GM12878 (cell line): ENCODE measurements around the gene PPM1G. TPM values are rescaled to one million over a fixed set of nuclear protein-coding genes. Genes with fewer than 3 reads are reported as not detected.

ENCODE experiments used
- polyA plus RNA-seq, 11 experiments: library from polyadenylated mRNA; depleted of rRNA in 4 of 11; unstranded in 6 of 11; stranded (reverse) in 5 of 11; fragments of >200 nt; fragmentation: Nextera tagmentation in 4 of 11; fragmentation: Illumina TruSeq in 1 of 11; extraction: Ambion mirVana in 4 of 11; extraction: Trizol in 1 of 11; gene quantifications; 1 replicate in 1 of 11; 2 replicates in 10 of 11; pipeline versions ENCODE4 v1.2.1 to v1.2.3, GENCODE V29; 2011 to 2016; ENCODE audit warnings: inconsistent platforms in 2 of 11, missing spikeins in 2 of 11, low read depth in 1 of 11
- total RNA-seq, 4 experiments: library from RNA; depleted of rRNA in 3 of 4; stranded (reverse); fragments of >200 nt in 3 of 4; fragmentation: Illumina TruSeq in 1 of 4; extraction: Trizol in 1 of 4; gene quantifications; 2 replicates each; pipeline versions ENCODE4 v1.2.1 to v1.2.3, GENCODE V29; 2013 to 2021

The PPM1G gene
- total and polyA plus RNA-seq, 10 of the 15 experiments (the other 5 are each of a cell fraction or from before 2014, with no cell fraction given), result 68.8 to 171 (median 121) TPM

Other genes starting within 250 kb of the PPM1G start
Only the 7 nearest of the 20 such genes appear.
- gene GTF3C2, start 52.8 kb downstream of the PPM1G start, total RNA-seq (2014; rRNA removed), result 75.7 and 79.5 TPM in 2 replicates
- 62.4 and 65.4 TPM in 2 replicates for gene GTF3C2, start 52.8 kb downstream of the PPM1G start, total RNA-seq (2014; rRNA removed; fragmentation: Illumina TruSeq; extraction: Trizol)
- 91.7 and 95.2 TPM in 2 replicates for gene GTF3C2, start 52.8 kb downstream of the PPM1G start, total RNA-seq (2021)
- gene GTF3C2, start 52.8 kb downstream of the PPM1G start, polyA plus RNA-seq (2011; rRNA removed), result 86.0 and 105 TPM in 2 replicates
- gene GTF3C2, start 52.8 kb downstream of the PPM1G start, polyA plus RNA-seq (2014; fragmentation: Illumina TruSeq; extraction: Trizol), result 80.9 and 85.8 TPM in 2 replicates
- 10 to 100 TPM; 45.9 to 59.0 TPM for gene GTF3C2, start 52.8 kb downstream of the PPM1G start, polyA plus RNA-seq (2014; fragmentation: Nextera tagmentation; extraction: Ambion mirVana)
- gene GTF3C2, start 52.8 kb downstream of the PPM1G start, polyA plus RNA-seq (2014; rRNA removed), result 64.3 and 69.3 TPM in 2 replicates
- gene GTF3C2, start 52.8 kb downstream of the PPM1G start, polyA plus RNA-seq (2016; fragmentation: Nextera tagmentation; extraction: Ambion mirVana), result 10 to 100 TPM; 84.9 to 98.7 TPM
- gene EIF2B4, start 39.3 kb downstream of the PPM1G start, total RNA-seq (2014; rRNA removed), result 23.3 and 24.4 TPM in 2 replicates
- 16.5 and 17.0 TPM in 2 replicates for gene EIF2B4, start 39.3 kb downstream of the PPM1G start, total RNA-seq (2014; rRNA removed; fragmentation: Illumina TruSeq; extraction: Trizol)
- gene EIF2B4, start 39.3 kb downstream of the PPM1G start, total RNA-seq (2021), result 27.6 and 28.4 TPM in 2 replicates
- 20.9 and 30.4 TPM in 2 replicates for gene EIF2B4, start 39.3 kb downstream of the PPM1G start, polyA plus RNA-seq (2011; rRNA removed)
- 16.0 and 27.2 TPM in 2 replicates for gene EIF2B4, start 39.3 kb downstream of the PPM1G start, polyA plus RNA-seq (2014; fragmentation: Illumina TruSeq; extraction: Trizol)
- 10 to 100 TPM; 13.4 to 27.8 TPM for gene EIF2B4, start 39.3 kb downstream of the PPM1G start, polyA plus RNA-seq (2014; fragmentation: Nextera tagmentation; extraction: Ambion mirVana)
- gene EIF2B4, start 39.3 kb downstream of the PPM1G start, polyA plus RNA-seq (2014; rRNA removed), result 23.0 and 30.9 TPM in 2 replicates
- 10 to 100 TPM; 53.4 to 53.9 TPM for gene EIF2B4, start 39.3 kb downstream of the PPM1G start, polyA plus RNA-seq (2016; fragmentation: Nextera tagmentation; extraction: Ambion mirVana)
- 113 and 114 TPM in 2 replicates for gene SNX17, start 39.0 kb downstream of the PPM1G start, total RNA-seq (2014; rRNA removed)
- 56.0 and 58.4 TPM in 2 replicates for gene SNX17, start 39.0 kb downstream of the PPM1G start, total RNA-seq (2014; rRNA removed; fragmentation: Illumina TruSeq; extraction: Trizol)
- gene SNX17, start 39.0 kb downstream of the PPM1G start, total RNA-seq (2021), result 101 and 107 TPM in 2 replicates
- gene SNX17, start 39.0 kb downstream of the PPM1G start, polyA plus RNA-seq (2011; rRNA removed), result 61.5 and 72.9 TPM in 2 replicates
- gene SNX17, start 39.0 kb downstream of the PPM1G start, polyA plus RNA-seq (2014; fragmentation: Illumina TruSeq; extraction: Trizol), result 52.5 and 62.1 TPM in 2 replicates
- gene SNX17, start 39.0 kb downstream of the PPM1G start, polyA plus RNA-seq (2014; fragmentation: Nextera tagmentation; extraction: Ambion mirVana), result 10 to 100 TPM in 1 of 2 experiments, 1 to 10 TPM in 1; 6.5 to 18.9 TPM
- 95.9 and 96.3 TPM in 2 replicates for gene SNX17, start 39.0 kb downstream of the PPM1G start, polyA plus RNA-seq (2014; rRNA removed)
- gene SNX17, start 39.0 kb downstream of the PPM1G start, polyA plus RNA-seq (2016; fragmentation: Nextera tagmentation; extraction: Ambion mirVana), result 100 to 1,000 TPM; 114 to 116 TPM
- 8.3 and 9.3 TPM in 2 replicates for gene ZNF513, start 28.9 kb downstream of the PPM1G start, total RNA-seq (2014; rRNA removed)
- gene ZNF513, start 28.9 kb downstream of the PPM1G start, total RNA-seq (2014; rRNA removed; fragmentation: Illumina TruSeq; extraction: Trizol), result 6.4 and 7.8 TPM in 2 replicates
- gene ZNF513, start 28.9 kb downstream of the PPM1G start, total RNA-seq (2021), result 12.6 and 13.3 TPM in 2 replicates
- 3.8 and 6.8 TPM in 2 replicates for gene ZNF513, start 28.9 kb downstream of the PPM1G start, polyA plus RNA-seq (2011; rRNA removed)
- 1.3 and 4.3 TPM in 2 replicates for gene ZNF513, start 28.9 kb downstream of the PPM1G start, polyA plus RNA-seq (2014; fragmentation: Illumina TruSeq; extraction: Trizol)
- gene ZNF513, start 28.9 kb downstream of the PPM1G start, polyA plus RNA-seq (2014; fragmentation: Nextera tagmentation; extraction: Ambion mirVana), result under 1 TPM; 0.06 to 0.18 TPM
- 16.4 and 17.0 TPM in 2 replicates for gene ZNF513, start 28.9 kb downstream of the PPM1G start, polyA plus RNA-seq (2014; rRNA removed)
- gene ZNF513, start 28.9 kb downstream of the PPM1G start, polyA plus RNA-seq (2016; fragmentation: Nextera tagmentation; extraction: Ambion mirVana), result 1 to 10 TPM; 3.5 TPM
- 35.0 and 40.4 TPM in 2 replicates for gene NRBP1, start 19.0 kb upstream of the PPM1G start, total RNA-seq (2014; rRNA removed)
- gene NRBP1, start 19.0 kb upstream of the PPM1G start, total RNA-seq (2014; rRNA removed; fragmentation: Illumina TruSeq; extraction: Trizol), result 53.3 and 53.4 TPM in 2 replicates
- gene NRBP1, start 19.0 kb upstream of the PPM1G start, total RNA-seq (2021), result 58.4 and 60.3 TPM in 2 replicates
- 116 and 136 TPM in 2 replicates for gene NRBP1, start 19.0 kb upstream of the PPM1G start, polyA plus RNA-seq (2011; rRNA removed)
- gene NRBP1, start 19.0 kb upstream of the PPM1G start, polyA plus RNA-seq (2014; fragmentation: Illumina TruSeq; extraction: Trizol), result 67.1 and 75.7 TPM in 2 replicates
- gene NRBP1, start 19.0 kb upstream of the PPM1G start, polyA plus RNA-seq (2014; fragmentation: Nextera tagmentation; extraction: Ambion mirVana), result 1 to 10 TPM; 5.7 to 8.6 TPM
- gene NRBP1, start 19.0 kb upstream of the PPM1G start, polyA plus RNA-seq (2014; rRNA removed), result 70.8 and 73.8 TPM in 2 replicates
- 10 to 100 TPM; 87.7 to 99.7 TPM for gene NRBP1, start 19.0 kb upstream of the PPM1G start, polyA plus RNA-seq (2016; fragmentation: Nextera tagmentation; extraction: Ambion mirVana)
- gene KRTCAP3, start 32.8 kb upstream of the PPM1G start, total RNA-seq (2014; rRNA removed), result 0.33 and 1.1 TPM in 2 replicates
- gene KRTCAP3, start 32.8 kb upstream of the PPM1G start, total RNA-seq (2014; rRNA removed; fragmentation: Illumina TruSeq; extraction: Trizol), result 1.4 TPM in 1 of 2 replicates, not detected in the other
- 2.2 and 2.7 TPM in 2 replicates for gene KRTCAP3, start 32.8 kb upstream of the PPM1G start, total RNA-seq (2021)
- gene KRTCAP3, start 32.8 kb upstream of the PPM1G start, polyA plus RNA-seq (2011; rRNA removed), result 1.3 and 1.5 TPM in 2 replicates
- gene KRTCAP3, start 32.8 kb upstream of the PPM1G start, polyA plus RNA-seq (2014; fragmentation: Illumina TruSeq; extraction: Trizol), result 0.26 TPM in 1 of 2 replicates, not detected in the other
- under 1 TPM; 0.64 to 0.72 TPM for gene KRTCAP3, start 32.8 kb upstream of the PPM1G start, polyA plus RNA-seq (2014; fragmentation: Nextera tagmentation; extraction: Ambion mirVana)
- gene KRTCAP3, start 32.8 kb upstream of the PPM1G start, polyA plus RNA-seq (2014; rRNA removed), result 1.9 and 2.2 TPM in 2 replicates
- gene KRTCAP3, start 32.8 kb upstream of the PPM1G start, polyA plus RNA-seq (2016; fragmentation: Nextera tagmentation; extraction: Ambion mirVana), result under 1 TPM; 0.48 to 0.82 TPM
- 7.9 and 9.5 TPM in 2 replicates for gene IFT172, start 80.2 kb upstream of the PPM1G start, total RNA-seq (2014; rRNA removed)
- 4.7 and 4.8 TPM in 2 replicates for gene IFT172, start 80.2 kb upstream of the PPM1G start, total RNA-seq (2014; rRNA removed; fragmentation: Illumina TruSeq; extraction: Trizol)
- 8.6 and 8.8 TPM in 2 replicates for gene IFT172, start 80.2 kb upstream of the PPM1G start, total RNA-seq (2021)
- gene IFT172, start 80.2 kb upstream of the PPM1G start, polyA plus RNA-seq (2011; rRNA removed), result 2.4 and 2.9 TPM in 2 replicates
- 5.5 and 7.7 TPM in 2 replicates for gene IFT172, start 80.2 kb upstream of the PPM1G start, polyA plus RNA-seq (2014; fragmentation: Illumina TruSeq; extraction: Trizol)
- 1 to 10 TPM; 3.0 to 3.4 TPM for gene IFT172, start 80.2 kb upstream of the PPM1G start, polyA plus RNA-seq (2014; fragmentation: Nextera tagmentation; extraction: Ambion mirVana)
- 8.3 and 10.7 TPM in 2 replicates for gene IFT172, start 80.2 kb upstream of the PPM1G start, polyA plus RNA-seq (2014; rRNA removed)
- 1 to 10 TPM; 7.0 to 7.1 TPM for gene IFT172, start 80.2 kb upstream of the PPM1G start, polyA plus RNA-seq (2016; fragmentation: Nextera tagmentation; extraction: Ambion mirVana)